ENCODE data around the gene CLDN12.

CLDN12 gene

DNA sequence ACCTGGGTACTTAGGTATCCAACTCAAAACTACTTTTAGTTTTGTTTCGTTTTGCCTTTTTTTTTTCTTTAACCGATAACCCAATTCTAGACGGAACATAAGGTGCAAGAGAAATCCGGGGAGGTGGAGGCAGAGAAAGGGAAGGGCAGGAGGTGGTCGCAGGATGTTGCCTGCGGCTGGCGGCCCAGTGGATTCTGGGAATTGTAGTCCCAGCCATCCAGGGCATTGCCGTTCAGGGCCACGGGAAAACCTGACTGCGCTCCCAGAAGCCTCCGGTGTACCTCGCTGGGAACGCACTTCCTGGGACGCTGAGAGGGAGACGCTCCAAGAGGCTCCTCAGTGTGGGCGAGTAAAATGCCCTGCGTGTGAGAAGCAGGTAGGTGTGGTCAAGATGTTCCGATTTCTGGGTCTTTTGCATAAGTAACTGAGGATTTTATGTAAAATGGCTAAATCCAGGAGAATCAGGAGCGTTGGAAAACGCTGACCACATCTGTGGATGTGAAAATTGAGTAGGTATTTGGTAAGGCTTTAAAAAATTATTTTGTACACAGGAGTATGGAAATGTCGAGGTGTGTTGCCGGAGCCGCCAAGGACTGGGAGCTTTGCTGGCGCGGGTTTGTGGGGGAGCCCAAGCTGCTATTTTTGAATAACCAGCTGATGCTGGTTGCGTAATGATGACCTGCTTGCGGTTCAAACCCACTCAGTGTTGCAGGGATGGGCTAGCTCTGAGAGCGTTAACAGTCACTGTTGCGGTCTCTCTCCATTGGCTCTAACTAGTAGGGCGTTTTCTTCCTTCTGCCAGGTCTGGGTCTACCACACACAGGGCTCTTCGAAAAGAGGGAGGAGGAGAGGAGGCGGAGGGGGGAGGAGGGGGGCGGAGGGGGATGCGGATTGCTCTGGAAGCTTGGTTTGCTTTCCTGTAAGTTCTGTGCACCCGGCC is at the start of gene CLDN12:
Gene CLDN12, plus strand, starts transcription at position 288 of the 940 bp plus-strand sequence. CDS start 9,216 bp downstream, outside the sequence.
- TF ChIP-seq, protein P1, sequence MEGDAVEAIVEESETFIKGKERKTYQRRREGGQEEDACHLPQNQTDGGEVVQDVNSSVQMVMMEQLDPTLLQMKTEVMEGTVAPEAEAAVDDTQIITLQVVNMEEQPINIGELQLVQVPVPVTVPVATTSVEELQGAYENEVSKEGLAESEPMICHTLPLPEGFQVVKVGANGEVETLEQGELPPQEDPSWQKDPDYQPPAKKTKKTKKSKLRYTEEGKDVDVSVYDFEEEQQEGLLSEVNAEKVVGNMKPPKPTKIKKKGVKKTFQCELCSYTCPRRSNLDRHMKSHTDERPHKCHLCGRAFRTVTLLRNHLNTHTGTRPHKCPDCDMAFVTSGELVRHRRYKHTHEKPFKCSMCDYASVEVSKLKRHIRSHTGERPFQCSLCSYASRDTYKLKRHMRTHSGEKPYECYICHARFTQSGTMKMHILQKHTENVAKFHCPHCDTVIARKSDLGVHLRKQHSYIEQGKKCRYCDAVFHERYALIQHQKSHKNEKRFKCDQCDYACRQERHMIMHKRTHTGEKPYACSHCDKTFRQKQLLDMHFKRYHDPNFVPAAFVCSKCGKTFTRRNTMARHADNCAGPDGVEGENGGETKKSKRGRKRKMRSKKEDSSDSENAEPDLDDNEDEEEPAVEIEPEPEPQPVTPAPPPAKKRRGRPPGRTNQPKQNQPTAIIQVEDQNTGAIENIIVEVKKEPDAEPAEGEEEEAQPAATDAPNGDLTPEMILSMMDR (conservative IDR thresholded peaks at IDR 0.05; ENCODE audit: low read depth) = no peak
- H3K27ac ChIP-seq = peak within 1 kb of the TSS; percentile 95
- DNase-seq (ENCODE audit: low spot score) = peak; percentile 92
- POLR2A ChIA-PET (ENCODE audit: low non-redundant PET) = interaction anchor here (0.8 kb wide), 1 partner anchor 58 kb away, joined by 3 read pairs; no protein-coding TSS in a partner anchor
- CTCF ChIA-PET = interaction anchor here (0.7 kb wide), 1 partner anchor 26 kb away, joined by 4 read pairs; no protein-coding TSS in a partner anchor

GRCh38 chr7:90383422-90383821 is 19.8 kb upstream of the CLDN12 start:
- POLR2A ChIA-PET (ENCODE audit: low non-redundant PET) = no interaction called here
- CTCF ChIA-PET = no interaction called here
- TF ChIP-seq, protein P1 (conservative IDR thresholded peaks at IDR 0.05; ENCODE audit: low read depth) = no peak
- H3K27ac ChIP-seq = no peak overlapping the region
- DNase-seq (ENCODE audit: low spot score) = peak; percentile 70

DNA sequence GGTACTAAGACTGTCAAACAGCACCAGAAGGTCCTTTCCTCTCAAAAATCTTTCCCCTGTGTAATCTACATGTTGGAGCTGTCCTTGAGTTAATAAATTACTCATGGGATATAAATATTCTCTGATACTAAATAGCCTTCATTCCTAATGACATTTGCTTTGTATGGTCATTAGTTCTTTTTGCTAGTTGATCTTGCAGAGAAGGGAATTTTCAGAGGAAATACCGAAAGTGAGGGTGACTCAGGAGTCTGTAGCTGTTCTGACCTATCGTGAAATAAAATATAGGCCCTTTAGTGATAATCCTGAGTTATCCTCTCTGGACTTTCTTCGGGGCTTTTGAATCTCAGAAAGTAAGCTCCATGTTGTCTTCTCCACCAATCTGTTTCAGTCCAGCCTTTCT is 19.4 kb upstream of the CLDN12 start:
- CTCF ChIA-PET = no interaction called here
- DNase-seq (ENCODE audit: low spot score) = no peak

GRCh38 chr7:90384433-90384832 is 18.8 kb upstream of the CLDN12 start:
- no peak overlapping the region for H3K27ac ChIP-seq
- CTCF ChIA-PET = no interaction called here
- peak; percentile 39 for DNase-seq (ENCODE audit: low spot score)
- POLR2A ChIA-PET (ENCODE audit: low non-redundant PET) = no interaction called here
- TF ChIP-seq, protein P1 (conservative IDR thresholded peaks at IDR 0.05; ENCODE audit: low read depth) = no peak

More for the DNA sequence above, 19.4 kb upstream of the CLDN12 start:
- POLR2A ChIA-PET (ENCODE audit: low non-redundant PET) = no interaction called here
- TF ChIP-seq, protein P1 (conservative IDR thresholded peaks at IDR 0.05; ENCODE audit: low read depth) = no peak
- no peak overlapping the region for H3K27ac ChIP-seq

- TF ChIP-seq, protein P1 (conservative IDR thresholded peaks at IDR 0.05; ENCODE audit: low read depth) = no peak
- ChIA-PET POLR2A (ENCODE audit: low non-redundant PET) (no interaction called here), CTCF (no interaction called here)
- no peak overlapping the region for H3K27ac ChIP-seq
- DNase-seq (ENCODE audit: low spot score) = no peak
Observed at GRCh38 chr7:90387470-90388240, 15.6 kb upstream of the CLDN12 start.

DNA sequence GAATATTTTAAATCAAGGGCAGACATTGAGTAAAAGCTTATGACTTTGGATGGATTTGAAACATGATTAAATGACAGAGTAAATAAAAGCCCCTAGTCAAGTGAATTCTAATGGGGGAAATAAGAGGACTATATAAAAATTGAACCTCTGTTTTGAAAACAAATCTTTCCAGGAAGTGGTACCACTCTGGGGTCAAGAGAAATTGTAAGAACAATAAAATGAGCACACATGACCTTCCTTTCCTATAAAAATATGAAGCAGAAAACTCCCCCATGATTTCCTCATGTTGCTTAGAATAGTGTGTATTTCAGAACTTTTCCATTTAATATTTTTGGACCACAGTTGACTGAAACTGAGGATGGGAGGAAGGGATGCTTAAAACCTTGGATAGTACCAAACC is 12.3 kb upstream of the CLDN12 start:
- CTCF ChIA-PET = no interaction called here
- POLR2A ChIA-PET (ENCODE audit: low non-redundant PET) = no interaction called here
- DNase-seq (ENCODE audit: low spot score) = no peak
- TF ChIP-seq, protein P1 (conservative IDR thresholded peaks at IDR 0.05; ENCODE audit: low read depth) = no peak
- H3K27ac ChIP-seq = no peak overlapping the region
